ENCODE measurements around the gene IKZF5.

GRCh38 chr10:123042708-123043408 lies 34.3 kb upstream of the IKZF5 start:
- no peak for TF ChIP-seq POLR2A (IDR thresholded peaks at IDR 0.05; ENCODE audit: low read length)
- TF ChIP-seq GATA1 (IDR thresholded peaks at IDR 0.05; ENCODE audit: low read depth, low read length), result no peak

All from erythroblast (primary cell).